ENCODE results near the gene ATP2C2.
"Not testable (repeated sequence)": the region's sequence is repeated elsewhere in the genome, so short reads cannot be mapped to it uniquely, and the experiment has no call there.

GRCh38 chr16:84451010-84451676 is 82.8 kb downstream of the ATP2C2 start:
- TF ChIP-seq, protein P1, sequence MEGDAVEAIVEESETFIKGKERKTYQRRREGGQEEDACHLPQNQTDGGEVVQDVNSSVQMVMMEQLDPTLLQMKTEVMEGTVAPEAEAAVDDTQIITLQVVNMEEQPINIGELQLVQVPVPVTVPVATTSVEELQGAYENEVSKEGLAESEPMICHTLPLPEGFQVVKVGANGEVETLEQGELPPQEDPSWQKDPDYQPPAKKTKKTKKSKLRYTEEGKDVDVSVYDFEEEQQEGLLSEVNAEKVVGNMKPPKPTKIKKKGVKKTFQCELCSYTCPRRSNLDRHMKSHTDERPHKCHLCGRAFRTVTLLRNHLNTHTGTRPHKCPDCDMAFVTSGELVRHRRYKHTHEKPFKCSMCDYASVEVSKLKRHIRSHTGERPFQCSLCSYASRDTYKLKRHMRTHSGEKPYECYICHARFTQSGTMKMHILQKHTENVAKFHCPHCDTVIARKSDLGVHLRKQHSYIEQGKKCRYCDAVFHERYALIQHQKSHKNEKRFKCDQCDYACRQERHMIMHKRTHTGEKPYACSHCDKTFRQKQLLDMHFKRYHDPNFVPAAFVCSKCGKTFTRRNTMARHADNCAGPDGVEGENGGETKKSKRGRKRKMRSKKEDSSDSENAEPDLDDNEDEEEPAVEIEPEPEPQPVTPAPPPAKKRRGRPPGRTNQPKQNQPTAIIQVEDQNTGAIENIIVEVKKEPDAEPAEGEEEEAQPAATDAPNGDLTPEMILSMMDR (conservative IDR thresholded peaks at IDR 0.05): not testable (repeated sequence)
- not testable (repeated sequence) for TF ChIP-seq ZFX (IDR thresholded peaks at IDR 0.05)

Data from C4-2B (cell line).